HUES64 (cell line): ENCODE data around the gene ESRRG.

ENCODE experiments used
- H3K27ac ChIP-seq: 2 replicates; pipeline ENCODE4 v1.7.0; 2013; ENCODE audit warnings: low read depth, low read length, inconsistent platforms
- H3K27me3 ChIP-seq: 2 replicates; pipeline ENCODE4 v1.6.1; 2013; ENCODE audit warnings: mild to moderate bottlenecking, low read length; ENCODE audit not compliant: insufficient read depth
- H3K36me3 ChIP-seq: 2 replicates; pipeline ENCODE4 v1.6.1; 2013; ENCODE audit warnings: mild to moderate bottlenecking, low read length; ENCODE audit not compliant: insufficient read depth
- H3K4me1 ChIP-seq: 2 replicates; pipeline ENCODE4 v1.6.1; 2013; ENCODE audit warnings: mild to moderate bottlenecking, low read length, moderate library complexity; ENCODE audit not compliant: insufficient read depth
- H3K4me3 ChIP-seq: 2 replicates; pipeline ENCODE4 v1.5.1; 2013; ENCODE audit warnings: mild to moderate bottlenecking, low read length, moderate library complexity
- H3K9ac ChIP-seq: 2 replicates; pipeline ENCODE4 v1.6.1; 2013; ENCODE audit warnings: mild to moderate bottlenecking, low read depth, low read length
- H3K9me3 ChIP-seq: 2 replicates; pipeline ENCODE4 v1.6.1; 2013; ENCODE audit warnings: low read depth, low read length; ENCODE audit not compliant: insufficient read depth
- WGBS: fragments of 150-250, 120-280 bp; methylation state at CpG from one replicate; pipeline ENCODE4 v1.1.7; 2013; ENCODE audit warnings: missing lambda C conversion rate; 5-methylcytosine and 5-hydroxymethylcytosine counted together

The ESRRG gene

DNA sequence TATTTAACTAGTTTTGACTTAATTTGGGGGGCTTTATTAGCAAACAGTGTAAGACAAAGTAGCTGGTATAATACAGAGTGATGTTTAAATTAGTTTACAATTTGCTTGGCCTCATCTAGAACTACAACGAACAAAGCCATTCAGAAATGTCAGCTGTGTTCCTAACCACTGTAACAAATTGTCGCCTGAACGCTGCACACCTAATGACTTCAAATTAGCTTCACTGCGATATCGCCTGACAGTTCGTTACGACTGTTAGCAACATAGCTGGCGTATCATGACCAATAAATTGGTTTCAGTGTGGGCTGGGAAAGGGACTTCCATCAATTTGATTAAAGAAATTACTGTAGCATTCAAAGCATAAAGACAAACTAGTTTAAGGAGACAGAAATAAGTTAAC is 160.1 kb downstream of the ESRRG start:
- no peak overlapping the region for H3K27ac ChIP-seq
- no peak overlapping the region for H3K9ac ChIP-seq
- H3K27me3 ChIP-seq = no peaks in the 10 kb centered on the region
- H3K9me3 ChIP-seq = no peaks in the 10 kb centered on the region
- WGBS = 93% methylated on average over 8 of the region's 8 CpGs
- no peaks in the 10 kb centered on the region for H3K4me1 ChIP-seq
- H3K36me3 ChIP-seq = no peaks in the 10 kb centered on the region
- no peak overlapping the region for H3K4me3 ChIP-seq

- Histone ChIP-seq H3K9me3 (no peaks in the 10 kb centered on the region), H3K36me3 (no peaks in the 10 kb centered on the region), H3K4me3 (no peak overlapping the region), H3K9ac (no peak overlapping the region), H3K27me3 (no peaks in the 10 kb centered on the region), H3K27ac (no peak overlapping the region), H3K4me1 (no peaks in the 10 kb centered on the region)
- 72% methylated on average over 1 of the region's 3 CpGs for WGBS
Observed at GRCh38 chr1:216562383-216562782, 160.8 kb downstream of the ESRRG start.

DNA sequence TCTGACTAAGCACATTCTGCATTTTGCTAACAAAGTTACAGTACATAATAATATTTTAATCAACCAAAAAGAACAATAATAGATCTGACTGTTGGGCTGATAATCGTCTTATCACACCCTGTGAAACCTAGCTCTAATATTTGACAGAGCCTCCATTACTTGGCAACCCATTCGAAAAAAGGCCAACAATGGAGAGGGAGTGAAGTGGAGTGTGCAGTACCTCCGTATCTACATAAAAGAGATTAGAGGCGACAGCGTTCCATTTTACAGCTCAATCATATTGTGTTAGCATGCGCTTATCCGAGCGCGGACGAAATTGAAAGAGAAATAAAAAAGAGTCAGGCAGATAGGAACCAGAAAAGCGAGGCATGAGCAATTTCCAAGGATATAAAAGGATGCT is 162.7 kb downstream of the ESRRG start:
- Histone ChIP-seq H3K4me1 (no peaks in the 10 kb centered on the region), H3K36me3 (no peaks in the 10 kb centered on the region), H3K9ac (no peak overlapping the region), H3K27me3 (no peaks in the 10 kb centered on the region), H3K4me3 (no peak overlapping the region), H3K9me3 (no peaks in the 10 kb centered on the region), H3K27ac (no peak overlapping the region)
- WGBS = 96% methylated on average over 11 of the region's 11 CpGs

DNA sequence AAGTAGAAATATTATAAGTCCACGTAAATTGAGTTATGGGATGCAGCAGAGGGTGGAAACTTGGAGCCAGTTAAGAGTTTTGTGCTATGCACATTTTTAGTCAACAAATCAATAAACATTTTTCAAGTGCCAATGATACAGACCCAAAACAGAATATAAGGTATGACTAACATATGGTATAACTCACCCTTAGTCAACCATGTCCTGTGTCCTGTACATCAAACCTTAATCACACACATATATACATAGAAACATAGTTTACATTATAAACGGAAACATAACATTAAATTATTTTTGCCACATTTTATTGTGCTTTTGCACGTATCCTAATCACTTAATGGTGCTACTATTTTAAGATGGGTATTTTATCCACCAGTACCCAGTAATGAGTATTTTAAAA is 163.9 kb downstream of the ESRRG start:
- Histone ChIP-seq H3K36me3 (no peaks in the 10 kb centered on the region), H3K27me3 (no peaks in the 10 kb centered on the region), H3K4me3 (no peak overlapping the region), H3K9ac (no peak overlapping the region), H3K9me3 (no peaks in the 10 kb centered on the region), H3K27ac (no peak overlapping the region), H3K4me1 (no peaks in the 10 kb centered on the region)
- WGBS = 83% methylated on average over 1 of the region's 3 CpGs

DNA sequence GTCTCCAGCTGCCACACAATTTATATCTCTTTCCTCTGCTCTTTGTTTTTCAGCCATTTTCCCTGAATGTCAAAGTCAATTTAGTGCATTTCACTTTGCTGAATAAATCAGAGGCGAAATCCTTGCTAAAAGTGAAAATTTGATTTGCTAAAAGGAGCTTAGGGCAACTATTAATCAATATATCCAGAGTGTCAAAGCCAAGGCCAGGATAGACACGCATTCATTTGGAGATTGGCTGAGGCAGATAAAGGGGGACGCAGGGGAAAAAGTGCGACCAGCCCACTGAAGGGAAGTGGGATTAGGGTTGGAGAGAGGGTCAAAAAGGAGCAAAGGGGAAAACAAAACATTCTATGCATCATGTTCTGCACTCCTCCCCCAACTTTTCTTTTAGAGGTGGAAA is 167.6 kb downstream of the ESRRG start:
- no peaks in the 10 kb centered on the region for H3K9me3 ChIP-seq
- H3K4me3 ChIP-seq = no peak overlapping the region
- no peak overlapping the region for H3K27ac ChIP-seq
- 77% methylated on average over 4 of the region's 4 CpGs for WGBS
- H3K4me1 ChIP-seq = no peaks in the 10 kb centered on the region
- no peaks in the 10 kb centered on the region for H3K27me3 ChIP-seq
- H3K9ac ChIP-seq = no peak overlapping the region
- no peaks in the 10 kb centered on the region for H3K36me3 ChIP-seq

GRCh38 chr1:216554934-216555333 is 168.3 kb downstream of the ESRRG start:
- Histone ChIP-seq H3K27ac (no peak overlapping the region), H3K9ac (no peak overlapping the region), H3K4me1 (no peaks in the 10 kb centered on the region), H3K36me3 (no peaks in the 10 kb centered on the region), H3K9me3 (no peaks in the 10 kb centered on the region), H3K4me3 (no peak overlapping the region), H3K27me3 (no peaks in the 10 kb centered on the region)

DNA sequence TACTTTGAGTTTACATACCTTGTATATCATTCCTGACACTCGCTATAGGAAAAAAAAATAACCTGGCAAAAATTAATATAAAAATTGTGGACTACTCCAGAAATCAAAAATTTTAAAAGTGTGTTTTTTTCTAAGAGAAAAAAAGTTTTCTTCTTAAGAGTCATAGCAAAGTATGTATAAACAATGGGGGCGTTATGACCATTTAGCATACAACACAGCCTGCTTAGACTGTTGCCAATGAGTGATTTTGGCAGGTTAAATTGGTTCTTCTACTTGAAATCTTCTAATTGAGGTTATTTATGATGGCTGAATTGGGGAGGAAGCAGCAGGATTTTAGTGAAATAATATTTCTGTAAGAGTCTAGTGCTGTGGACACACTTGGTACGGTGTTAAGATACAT is 169.5 kb downstream of the ESRRG start:
- no peak overlapping the region for H3K27ac ChIP-seq
- 92% methylated on average over 2 of the region's 3 CpGs for WGBS

GRCh38 chr1:216553040-216553439 is 170.2 kb downstream of the ESRRG start:
- no peaks in the 10 kb centered on the region for H3K4me1 ChIP-seq
- no peak overlapping the region for H3K4me3 ChIP-seq
- no peaks in the 10 kb centered on the region for H3K27me3 ChIP-seq
- no peak overlapping the region for H3K27ac ChIP-seq
- WGBS = 60% methylated on average over 1 of the region's 1 CpG
- H3K36me3 ChIP-seq = no peaks in the 10 kb centered on the region
- H3K9ac ChIP-seq = no peak overlapping the region
- H3K9me3 ChIP-seq = no peaks in the 10 kb centered on the region

More for the DNA sequence above, 169.5 kb downstream of the ESRRG start:
- Histone ChIP-seq H3K9me3 (no peaks in the 10 kb centered on the region), H3K9ac (no peak overlapping the region), H3K4me1 (no peaks in the 10 kb centered on the region), H3K36me3 (no peaks in the 10 kb centered on the region), H3K27me3 (no peaks in the 10 kb centered on the region), H3K4me3 (no peak overlapping the region)

DNA sequence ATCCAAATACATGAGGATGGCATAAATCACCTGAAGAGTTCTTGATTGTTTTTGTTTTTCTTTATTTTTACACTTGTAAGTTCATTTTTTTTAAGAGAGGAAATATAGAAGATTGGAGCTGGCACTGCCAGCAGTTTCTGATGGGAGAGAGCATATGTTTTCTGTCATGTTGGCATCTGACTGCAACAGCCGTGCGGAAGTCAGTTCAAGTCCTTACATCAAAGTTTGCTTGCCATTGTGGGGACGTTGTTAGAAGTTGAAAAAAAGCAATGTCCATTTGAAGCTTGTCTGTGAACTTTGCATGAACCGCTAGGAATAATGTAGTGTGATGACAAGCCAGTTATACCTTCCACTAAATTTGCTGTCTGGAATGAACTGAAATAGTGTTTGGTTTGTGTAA is 173.4 kb downstream of the ESRRG start:
- no peaks in the 10 kb centered on the region for H3K27me3 ChIP-seq
- H3K9ac ChIP-seq = no peak overlapping the region
- H3K27ac ChIP-seq = no peak overlapping the region
- H3K4me3 ChIP-seq = no peak overlapping the region
- H3K36me3 ChIP-seq = no peaks in the 10 kb centered on the region
- no peaks in the 10 kb centered on the region for H3K4me1 ChIP-seq
- 88% methylated on average over 4 of the region's 4 CpGs for WGBS
- no peaks in the 10 kb centered on the region for H3K9me3 ChIP-seq

DNA sequence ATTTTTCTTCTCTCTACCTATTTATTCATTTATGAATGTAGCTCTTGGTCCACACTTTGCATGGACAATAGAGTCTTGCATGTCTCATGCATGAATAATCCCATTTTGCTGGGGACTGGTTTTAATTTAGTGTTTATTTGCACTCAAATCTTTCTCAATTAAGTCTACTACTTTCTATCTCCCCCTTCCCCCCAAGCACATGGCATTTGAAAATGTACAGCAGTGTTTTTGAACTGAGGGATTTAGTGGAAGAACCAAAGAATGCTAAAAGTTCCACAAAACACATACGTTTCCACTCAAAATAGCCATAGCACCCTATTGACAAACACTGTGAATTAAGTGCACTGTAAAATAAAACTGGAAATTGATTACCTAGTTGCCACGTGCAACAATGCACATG is 180.5 kb downstream of the ESRRG start:
- no peak overlapping the region for H3K27ac ChIP-seq
- 100% methylated on average over 2 of the region's 2 CpGs for WGBS
- no peaks in the 10 kb centered on the region for H3K9me3 ChIP-seq
- H3K36me3 ChIP-seq = no peaks in the 10 kb centered on the region
- no peak overlapping the region for H3K9ac ChIP-seq
- no peaks in the 10 kb centered on the region for H3K27me3 ChIP-seq
- no peaks in the 10 kb centered on the region for H3K4me1 ChIP-seq
- no peak overlapping the region for H3K4me3 ChIP-seq

DNA sequence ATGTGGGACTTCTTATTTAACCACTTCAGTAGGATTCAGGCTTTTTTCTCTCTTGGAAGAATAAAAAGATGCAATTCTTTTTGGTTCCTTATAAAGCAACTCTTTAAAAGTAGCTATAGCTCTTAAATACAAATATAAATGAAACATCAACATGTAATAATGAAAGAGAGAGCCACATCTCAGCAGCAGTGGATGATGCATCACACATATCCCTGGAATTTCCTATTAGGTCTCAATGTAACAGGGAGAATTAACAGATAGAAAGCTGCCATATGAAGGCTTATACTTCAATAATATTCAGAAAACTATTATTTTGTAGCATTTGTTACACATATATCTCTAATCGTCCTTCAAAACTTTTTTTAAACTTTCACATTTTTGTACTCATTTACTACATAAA is 181.0 kb downstream of the ESRRG start:
- Histone ChIP-seq H3K27me3 (no peaks in the 10 kb centered on the region), H3K36me3 (no peaks in the 10 kb centered on the region), H3K9me3 (no peaks in the 10 kb centered on the region), H3K9ac (no peak overlapping the region), H3K4me3 (no peak overlapping the region), H3K4me1 (no peaks in the 10 kb centered on the region), H3K27ac (no peak overlapping the region)
- 92% methylated on average over 1 of the region's 1 CpG for whole genome bisulfite sequencing

- Histone ChIP-seq H3K27me3 (no peaks in the 10 kb centered on the region), H3K9ac (no peak overlapping the region), H3K9me3 (no peaks in the 10 kb centered on the region), H3K27ac (no peak overlapping the region), H3K4me1 (peaks cover 13% of the 10 kb centered on the region), H3K36me3 (no peaks in the 10 kb centered on the region), H3K4me3 (no peak overlapping the region)
- 89% methylated on average over 2 of the region's 2 CpGs for WGBS
Observed at GRCh38 chr1:216535751-216536150, 187.5 kb downstream of the ESRRG start.
